ENCODE results near the gene PPL.
A peak's percentile ranks its signal among the peaks of the same experiment; 100 is the strongest.
"Not testable (repeated sequence)": the region's sequence is repeated elsewhere in the genome, so short reads cannot be mapped to it uniquely, and the experiment has no call there.

Gene PPL

DNA sequence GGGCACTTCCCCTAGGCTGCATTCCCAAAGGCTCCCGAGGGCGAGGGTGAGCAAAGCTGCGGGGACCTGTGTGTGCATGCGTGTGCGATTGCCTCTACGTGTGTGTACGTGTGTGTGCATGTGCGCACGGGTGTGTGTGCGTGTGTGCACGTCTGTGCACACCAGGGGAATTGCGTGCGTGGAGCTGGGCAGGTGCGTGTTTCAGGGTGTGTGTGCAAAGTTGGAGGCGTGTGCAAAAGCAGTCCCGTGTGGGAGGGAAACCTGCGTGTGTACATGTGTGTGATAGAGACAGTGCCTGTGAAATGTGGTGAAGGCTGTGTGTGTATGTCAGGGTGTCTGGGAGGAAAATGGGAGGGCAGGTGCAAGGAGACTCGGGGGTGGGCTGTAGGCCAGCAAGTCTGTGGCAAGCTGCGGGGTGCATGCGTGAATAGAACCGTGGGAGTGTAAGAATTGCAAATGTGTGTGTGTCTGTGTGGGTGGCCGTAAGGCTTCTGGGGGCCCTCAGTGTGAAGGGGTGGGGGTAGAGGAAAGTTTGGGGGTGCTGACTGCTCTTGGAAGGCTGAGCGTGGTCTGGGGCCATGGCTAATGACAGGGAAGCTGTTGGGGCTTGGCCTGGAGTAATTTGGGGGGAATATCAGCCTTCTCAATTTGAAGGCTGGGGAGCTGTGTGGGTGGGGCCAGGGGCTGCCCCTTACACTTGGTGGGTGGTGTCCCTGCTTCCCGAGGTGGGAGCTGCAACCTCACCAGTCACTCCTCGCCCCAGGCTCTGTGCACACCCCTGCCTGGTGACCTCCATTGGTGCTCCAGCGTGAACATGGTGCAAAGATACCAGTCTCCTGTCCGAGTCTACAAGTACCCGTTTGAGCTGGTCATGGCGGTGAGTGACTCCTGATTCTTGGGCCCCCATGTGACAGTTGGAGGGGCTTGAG, 21.8 kb upstream of the PPL start:
- DNase-seq: no peak

DNA sequence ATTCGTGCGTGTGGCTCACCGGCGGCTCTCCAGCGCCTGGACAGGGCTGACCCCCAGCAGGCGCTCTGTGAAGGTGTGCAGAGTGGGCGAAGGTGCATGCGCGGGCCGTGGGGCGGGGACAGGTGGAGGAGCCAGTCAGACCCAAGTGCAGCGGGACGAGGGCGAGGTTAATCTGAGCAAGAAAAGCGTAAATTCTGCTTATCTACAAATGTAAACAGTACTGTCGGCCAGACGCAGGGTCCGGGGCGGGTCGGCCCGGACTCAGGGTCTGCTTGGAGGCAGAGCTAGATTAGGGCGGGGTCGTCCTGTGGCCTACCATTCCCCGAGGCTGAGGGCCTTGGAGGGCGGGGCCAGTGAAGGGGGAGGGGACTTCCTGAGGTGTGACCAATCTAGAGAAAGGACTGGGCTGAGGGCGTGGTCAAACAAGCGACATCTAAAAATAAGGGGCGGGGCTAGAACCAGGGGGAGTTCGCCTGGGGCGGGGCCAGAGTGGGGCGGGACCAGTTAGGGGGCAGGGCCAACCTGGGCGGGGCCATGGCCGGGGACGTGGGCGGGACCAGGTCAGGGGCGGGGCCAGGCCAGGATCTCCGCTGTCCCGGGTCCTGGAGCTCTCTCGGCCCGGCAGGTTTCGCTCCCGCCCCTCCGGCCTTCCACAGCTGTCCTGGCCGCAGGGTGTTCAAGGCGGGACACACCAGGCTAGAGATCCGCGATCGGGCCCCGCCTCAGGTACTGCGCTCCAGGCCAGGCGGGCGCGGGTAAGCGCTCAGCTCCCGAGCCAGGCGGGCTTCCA, 21.0 kb upstream of the PPL start, which contains the start of gene SEC14L5:
Gene SEC14L5, plus strand, starts transcription at position 611 of the 790 bp plus-strand sequence. CDS start 994 bp downstream, outside the sequence.
- DNase-seq: peak; percentile 99

DNA sequence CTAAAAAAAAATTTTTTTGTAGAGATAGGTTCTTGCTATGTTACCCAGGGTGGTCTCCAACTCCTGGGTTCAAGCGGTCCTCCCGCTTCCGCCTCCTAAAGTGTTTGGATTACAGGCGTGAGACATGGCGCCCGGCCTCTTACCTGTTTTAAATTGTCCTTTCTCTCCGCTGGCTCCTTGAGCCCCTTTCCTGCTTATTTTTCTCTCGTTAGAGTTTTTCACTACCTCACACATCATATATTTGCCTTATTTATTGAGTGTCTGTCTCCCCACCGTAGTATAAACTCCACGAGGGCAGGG, 20.4 kb upstream of the PPL start:
- DNase-seq: no peak

DNA sequence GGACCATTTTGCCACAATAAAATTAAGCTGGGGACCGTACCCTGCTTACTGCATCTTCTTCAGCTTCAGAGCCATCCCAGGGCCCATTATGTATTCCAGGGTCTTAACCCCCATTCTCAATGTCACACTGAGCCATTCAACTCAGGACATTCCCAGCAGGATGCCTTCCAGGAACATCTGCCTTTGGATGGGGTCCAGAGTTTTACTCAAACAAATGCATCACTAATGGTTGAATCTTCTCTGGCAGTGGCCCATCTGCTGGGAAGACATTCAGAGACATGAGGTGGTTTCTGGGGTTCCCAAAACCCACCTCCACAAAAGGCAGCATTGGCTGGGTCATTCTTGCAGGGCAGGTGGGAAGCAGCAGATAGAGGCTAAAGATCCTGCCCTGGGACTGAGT, 17.8 kb upstream of the PPL start:
- DNase-seq: peak; percentile 64

DNA sequence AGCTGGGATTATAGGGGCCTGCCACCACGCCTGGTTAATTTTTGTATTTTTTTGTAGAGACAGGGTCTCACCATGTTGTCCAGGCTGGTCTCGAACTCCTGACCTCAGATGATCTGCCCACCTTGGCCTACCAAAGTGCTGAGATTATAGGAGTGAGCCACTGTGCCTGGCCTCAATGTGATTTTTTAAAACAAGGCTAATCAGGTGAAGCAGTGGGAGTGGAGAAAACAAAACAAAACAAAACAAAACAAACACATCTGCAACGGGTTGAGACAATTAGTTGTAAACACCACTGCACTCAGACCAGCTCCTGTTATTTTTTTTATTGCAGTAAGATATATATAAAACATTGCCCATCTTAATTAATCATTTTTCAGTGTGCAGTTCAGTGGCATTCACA, 14.6 kb upstream of the PPL start:
- not testable (repeated sequence) for DNase-seq

DNA sequence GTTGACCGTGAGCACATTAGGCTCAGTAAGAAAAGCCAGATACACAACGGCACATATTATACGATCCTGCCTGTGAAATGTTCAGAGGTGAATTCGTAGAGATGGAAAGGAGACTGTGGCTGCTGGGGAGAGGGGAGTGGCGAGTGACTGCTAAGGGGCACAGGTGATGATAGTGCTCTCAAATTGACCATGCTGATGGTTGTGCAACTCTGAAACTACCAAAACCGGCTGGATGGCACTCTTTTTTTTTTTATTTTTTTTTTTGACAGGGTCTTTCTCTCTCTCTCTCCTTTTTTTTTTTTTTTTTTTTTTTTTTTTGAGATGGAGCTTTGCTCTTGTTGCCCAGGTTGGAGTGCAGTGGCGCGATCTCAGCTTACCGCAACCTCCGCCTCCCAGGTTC, 13.0 kb upstream of the PPL start:
- DNase-seq: no peak

DNA sequence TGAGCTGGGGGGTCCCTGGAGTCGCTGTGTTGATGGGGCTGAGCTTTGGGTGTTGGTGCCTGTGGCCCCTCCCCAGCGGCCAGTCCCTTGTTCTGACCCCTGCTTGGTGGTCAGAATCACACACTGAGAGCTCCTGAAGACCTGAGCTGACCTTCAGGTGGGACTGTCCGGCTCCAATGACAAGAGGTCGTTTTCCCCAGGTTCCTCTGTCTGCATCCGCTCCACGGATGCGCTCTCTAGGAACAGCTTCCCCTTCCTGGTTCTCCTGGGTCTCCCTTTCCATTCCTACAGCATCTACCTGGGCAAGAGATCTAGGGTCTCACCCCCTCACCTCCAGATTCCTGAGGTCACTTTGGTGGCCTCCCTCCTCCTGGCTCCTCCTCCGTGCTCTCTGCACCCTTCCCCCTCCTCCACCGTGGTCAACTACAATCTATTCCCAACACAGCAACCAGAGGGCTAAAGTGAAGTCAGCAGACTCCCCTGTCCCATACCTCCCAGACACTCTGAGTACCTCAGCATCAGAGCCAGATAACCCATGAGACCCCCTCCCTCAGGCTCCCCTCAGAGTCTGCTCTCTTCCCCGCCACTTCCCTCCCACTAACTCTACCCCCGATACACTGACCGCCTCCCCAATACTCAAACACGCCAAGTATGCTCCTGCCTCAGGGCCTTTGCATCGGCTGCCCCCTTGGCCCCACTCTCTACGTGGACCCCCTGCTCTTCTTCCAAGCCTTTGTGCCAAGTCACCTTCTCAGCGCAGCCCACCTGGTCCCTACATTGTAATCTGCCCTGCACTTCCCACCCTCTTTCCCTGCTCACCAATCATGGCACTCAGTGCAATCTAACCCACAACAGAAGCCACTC, 12.2 kb upstream of the PPL start:
- no peak for DNase-seq

DNA sequence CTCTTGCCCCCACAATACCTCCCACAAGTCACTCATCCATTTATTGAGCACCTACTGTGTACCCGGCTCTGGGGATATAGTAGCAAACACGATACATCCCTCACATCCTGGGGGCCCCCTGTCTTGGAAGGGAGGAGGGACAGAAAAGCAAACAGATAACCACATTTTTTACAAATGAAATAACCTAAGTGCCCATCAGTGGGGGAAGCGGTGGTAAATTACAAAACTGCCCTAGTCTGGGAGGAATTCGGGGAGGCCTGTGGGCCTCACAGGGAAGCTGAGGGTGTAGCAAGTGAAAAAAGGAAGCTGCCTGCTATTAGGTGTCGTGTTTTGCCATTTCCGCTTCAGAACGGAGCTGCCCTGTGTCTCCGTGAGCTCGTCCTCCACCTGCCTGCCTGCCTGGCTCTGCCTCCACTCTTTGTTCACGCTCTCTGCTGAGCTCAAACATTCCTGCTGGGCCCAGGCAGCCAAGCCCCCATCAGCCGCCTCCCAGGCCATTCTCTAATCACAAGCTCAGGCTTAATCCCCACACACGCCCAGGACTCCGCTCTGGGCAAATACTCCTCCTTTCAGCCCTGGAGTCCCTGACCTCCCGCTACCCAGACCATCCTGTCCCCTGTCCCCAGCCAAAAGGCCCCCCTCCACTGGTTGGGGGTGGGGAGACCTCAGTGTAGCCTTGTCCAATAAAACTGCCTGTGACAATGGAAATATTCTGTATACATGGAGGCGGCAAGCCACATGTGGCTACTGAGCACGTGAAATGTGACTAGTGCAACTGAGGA, 11.0 kb upstream of the PPL start:
- peak; percentile 96 for DNase-seq

DNA sequence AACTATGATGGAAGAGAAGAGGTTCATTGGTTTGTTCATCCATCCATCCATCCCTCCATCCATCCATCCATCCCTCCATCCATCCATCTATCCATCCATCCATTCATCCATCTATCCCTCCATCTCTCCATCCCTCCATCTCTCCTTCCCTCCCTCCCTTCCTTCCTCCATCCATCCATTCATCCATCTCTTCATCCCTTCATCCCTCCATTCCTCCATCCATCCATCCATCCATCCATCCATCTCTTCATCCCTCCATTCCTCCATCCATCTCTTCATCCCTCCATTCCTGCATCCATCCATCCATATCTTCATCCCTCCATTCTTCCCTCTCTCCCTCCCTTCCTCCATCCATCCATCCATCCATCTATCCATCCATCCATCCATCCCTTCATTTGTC, 10.0 kb upstream of the PPL start:
- DNase-seq: no peak

DNA sequence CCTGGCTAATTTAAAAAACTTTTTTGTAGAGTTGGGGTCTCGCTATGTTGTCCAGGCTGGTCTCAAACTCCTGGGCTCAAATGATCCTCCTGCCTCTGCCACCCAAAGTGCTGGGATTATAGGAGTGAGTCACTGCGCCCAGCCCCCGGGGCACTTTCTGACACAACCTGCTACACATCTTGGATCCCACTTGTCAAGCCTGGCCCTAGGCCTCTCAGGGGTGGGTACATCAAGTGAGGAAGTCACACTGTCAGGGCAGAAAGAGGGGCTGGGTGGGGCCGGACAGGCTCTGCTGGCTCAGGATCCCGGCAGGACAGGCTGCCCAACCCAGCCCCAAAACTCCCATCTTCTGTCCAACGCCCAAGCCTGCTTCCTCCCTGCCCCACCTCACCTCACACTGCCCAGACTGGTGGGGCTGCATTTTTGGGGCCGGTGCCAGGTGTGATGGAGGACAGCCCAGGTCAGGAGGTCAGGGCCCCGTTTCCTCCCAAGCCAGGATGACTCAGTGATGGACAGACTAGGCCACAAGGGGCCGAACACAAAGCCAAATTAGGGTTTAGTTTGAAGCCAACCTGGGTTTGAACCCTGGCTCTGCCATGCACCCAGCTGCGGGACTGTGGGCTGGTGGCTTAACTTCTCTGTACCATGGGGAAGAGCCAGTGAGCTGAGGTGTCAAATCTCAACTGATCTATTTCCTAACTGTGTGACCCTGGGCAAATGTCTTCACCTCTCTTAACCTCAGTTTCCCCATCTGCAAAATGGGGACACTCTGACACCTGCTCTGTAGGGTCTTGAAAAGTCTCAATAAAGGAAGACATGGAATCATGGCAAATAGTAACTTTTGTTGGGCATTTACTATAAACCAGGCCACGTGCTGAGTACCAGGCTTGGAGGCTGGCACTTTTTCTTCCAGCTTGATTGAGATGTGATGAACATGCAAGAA, 8.9 kb upstream of the PPL start:
- peak; percentile 46 for DNase-seq

DNA sequence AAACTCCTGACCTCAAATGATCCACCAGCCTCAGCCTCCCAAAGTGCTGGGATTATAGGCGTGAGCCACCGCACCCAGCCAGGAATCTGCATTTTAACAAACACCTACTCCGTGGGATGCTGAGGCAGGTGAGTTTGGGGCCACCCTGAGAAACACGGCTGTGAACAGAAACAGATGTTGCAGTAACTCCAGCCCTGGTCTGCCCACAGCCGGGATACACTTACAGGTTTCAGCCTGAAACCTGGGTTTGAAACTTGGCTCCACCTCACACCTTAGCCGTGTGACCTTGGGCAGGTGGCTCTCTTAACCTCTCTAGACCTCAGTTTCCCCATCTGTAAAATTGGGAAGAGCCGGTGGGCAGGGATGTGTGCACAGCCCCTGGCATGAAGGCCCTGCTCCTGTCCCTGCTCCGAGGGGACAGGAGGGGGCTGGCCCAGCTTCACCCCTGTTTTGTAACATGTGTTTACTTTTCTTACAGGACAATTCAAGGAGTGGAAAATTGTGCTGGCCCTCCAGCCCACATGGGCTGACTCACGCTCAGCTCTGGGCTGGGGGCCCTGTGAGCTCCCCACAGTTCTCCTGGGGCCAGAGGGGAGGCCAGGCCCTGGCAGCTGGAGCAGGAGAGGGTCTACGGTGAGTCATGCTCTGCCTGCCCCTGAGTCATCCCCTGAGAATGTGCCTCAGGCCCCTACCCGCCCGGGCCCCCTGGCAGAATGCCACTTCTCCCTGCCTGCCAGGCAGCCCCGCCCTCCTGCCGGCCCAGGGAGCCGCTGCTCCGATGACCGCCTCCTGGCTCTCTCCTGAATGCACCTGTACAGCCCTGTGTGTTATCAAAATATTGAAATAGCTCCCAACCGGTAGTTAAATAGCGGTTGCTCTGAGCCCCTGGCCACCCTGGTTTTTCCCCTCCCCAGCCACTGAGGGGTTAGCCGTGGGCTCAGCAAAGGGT, 7.7 kb upstream of the PPL start:
- peak; percentile 99 for DNase-seq

DNA sequence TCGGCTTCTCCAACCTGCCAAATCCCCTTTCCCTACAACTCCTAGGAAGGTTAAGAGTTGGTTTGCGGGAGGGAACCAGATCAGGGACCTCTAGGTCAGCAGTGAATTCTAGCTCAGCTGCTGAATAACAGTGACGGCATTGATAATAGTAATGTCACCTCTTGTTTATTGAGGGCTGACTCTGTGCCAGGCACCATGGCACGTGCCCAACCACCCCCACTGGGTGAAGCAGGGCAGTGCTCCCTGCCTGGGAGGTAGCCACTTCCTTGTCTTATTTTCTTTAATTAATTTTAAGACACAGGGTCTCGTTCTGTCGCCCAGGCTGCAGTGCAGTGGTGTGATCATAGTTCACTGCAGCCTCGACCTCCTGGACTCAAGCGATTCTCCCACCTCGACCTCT, 5.5 kb upstream of the PPL start:
- no peak for DNase-seq

DNA sequence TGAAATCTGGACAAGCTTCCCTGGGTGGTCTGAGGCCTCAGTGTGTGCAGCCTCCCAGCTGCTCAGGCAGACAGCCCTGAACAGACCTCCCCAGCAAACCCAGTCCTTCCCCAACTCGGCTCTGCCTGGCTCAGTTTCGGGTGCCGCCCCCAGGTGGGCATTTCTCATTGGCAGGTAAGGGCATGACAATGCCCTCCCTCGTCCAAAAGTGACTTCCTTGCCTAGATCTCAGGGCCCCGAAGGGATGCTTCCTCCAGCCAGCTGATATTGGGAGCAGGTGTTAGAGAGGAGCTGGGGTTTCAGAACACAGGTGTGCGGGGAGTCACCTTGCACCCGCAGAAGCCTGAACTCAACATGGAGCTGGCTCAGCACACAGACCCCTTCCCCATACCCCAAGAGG, 3.8 kb upstream of the PPL start:
- DNase-seq: peak; percentile 59

DNA sequence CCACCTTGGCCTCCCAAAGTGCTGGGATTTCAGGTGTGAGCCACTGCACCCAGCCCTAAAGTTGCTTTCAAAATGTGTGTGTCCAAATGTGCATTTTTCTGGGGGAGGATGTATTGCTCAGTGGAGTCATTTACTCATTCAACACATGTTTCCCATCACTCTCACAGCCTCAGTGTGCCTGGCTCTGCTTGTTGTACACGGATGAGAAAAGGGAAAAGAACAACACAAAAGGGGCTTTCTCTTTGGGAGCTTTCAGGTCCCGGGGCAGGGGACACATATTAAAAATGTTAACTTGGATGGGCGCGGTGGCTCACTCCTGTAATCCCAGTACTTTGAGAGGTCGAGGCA, 1.7 kb upstream of the PPL start:
- DNase-seq: no peak

DNA sequence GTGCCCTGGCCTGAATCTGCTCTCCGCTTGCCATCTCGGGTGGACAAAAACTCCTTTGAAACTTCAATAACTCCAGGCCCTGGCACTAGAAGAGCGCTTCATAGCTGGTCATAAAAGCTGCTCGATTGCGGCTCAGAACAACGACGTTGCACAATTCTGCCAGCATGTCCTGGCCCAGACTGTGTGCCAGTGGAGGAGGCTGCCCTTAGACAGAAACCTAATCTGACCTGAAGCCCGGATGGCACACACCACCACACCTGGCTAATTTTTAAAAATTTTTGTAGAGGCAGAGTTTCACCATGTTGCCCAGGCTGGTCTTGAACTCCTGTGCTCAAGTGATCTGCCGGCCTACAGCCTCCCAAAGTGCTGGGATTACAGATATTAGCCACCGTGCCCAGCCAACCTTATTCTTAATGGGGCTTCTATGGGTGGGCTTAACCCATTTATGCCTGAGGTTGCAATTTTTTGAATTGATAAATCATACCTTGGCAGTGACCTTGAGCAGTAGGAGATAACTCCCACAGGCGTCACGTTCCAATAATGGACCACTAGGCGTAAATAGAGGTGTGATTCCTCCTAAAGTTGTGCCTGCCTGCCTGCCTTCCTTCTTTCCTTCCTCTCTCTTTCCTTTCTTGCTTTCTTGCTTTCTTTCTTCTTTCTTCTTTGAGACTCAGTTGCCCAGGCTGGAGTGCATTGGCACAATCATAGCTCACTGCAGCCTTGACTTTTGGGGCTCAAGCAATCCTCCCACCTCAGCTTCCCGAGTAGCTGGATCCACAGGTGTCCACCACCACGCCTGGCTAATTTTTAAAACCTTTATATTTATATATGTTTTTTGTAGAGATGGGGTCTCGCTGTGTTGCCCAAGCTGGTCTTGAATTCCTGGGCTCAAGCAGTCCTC, 1.1 kb upstream of the PPL start:
- no peak for DNase-seq

DNA sequence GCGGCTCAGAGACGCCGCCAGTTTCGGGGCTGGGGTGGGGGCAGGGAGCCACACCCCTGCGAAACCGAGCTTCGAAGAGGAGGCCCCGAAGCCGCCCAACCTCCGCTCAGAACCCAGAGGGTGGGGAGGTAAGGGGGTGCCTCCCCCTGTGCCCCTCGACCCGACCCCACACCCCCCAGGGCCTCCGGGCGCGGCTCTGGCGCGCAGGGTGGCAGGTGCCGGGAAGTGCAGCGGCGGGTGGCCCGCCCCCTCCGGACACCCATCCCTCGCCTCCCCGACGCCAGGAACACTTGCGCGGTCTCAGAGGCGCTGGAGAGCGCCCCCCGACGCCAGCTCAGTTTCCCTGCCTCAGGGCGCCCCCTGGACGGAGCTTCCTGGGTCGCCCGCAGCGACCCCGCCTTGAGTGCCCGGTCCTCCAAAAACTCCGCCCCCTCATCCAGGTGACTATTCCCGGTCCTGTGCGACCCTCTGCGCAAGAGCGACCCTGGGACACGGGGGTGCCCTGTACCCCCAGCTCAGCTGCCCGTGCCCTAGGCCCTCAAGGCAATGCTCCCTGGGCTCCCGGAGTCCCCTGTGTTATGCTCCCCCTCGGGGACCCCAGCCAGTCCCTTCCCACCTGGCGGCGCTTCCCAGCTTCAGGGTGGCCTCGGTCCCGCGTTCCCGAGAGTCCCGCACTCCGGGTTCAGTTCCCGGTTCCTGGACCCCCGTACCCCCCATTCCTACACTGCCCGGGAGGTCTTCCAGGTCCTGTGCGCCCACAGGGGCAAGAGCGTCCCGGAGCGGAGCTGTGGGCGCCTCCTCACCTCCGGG, 562 bp downstream of the PPL start:
- peak; percentile 83 for DNase-seq

DNA sequence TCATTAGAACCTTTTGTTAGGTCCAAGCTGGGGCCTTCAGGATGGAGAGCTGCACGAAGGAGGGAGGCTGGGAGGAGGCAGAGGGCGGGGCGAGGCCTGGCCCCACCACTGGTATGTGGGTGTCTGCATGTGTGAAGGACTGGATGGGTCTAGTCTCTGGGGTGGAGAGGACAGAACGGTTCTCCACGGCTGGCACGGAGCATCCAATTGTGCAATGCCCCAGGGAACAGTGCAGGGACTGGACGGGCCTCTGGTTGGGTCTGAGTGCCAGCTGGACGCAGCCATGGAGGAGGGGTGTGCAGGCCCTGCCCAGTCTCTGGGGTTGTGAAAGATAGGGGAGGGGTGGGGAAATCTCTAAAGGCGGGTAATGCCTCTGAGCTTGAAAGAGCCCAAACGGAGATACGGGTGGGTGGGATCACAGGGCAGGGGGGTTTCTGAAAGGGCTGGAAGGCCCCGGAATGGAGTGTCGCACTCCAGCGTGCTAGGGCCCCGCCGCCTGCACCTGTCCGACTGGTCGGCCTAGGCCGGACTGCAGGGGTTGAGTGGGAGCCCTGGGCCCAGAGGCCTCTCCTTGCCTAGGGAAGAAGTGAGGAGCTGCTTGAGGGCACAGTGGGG, 1.6 kb downstream of the PPL start:
- no peak for DNase-seq

DNA sequence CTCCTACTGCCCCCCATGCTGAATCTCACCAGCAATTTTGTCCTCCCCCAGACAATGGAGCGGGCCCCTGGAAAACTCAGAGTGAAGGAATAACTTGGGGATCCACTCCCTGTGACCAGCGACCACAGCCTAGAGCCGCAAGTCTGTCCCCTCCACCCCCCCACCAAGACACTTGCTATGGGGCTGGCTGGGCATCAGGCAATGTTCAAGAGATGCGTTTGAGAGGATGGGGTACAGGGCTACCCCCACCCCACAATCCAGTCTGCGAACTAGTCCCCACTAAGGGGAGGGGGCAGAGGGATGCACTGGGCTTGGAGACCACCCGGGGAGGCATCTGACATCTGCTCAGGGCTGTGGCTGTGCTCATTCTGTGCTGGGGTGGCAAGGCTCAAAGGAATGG, 2.4 kb downstream of the PPL start:
- DNase-seq: no peak
